Astrocyte (in vitro differentiated cells and primary cell): ENCODE measurements around the gene F5.

Experiments used
- CTCF ChIP-seq: IDR thresholded peaks from 2 replicates; pipeline ENCODE4 v1.5.1; 2011; ENCODE audit warnings: low read depth, mild to moderate bottlenecking, inconsistent platforms, low read length, moderate library complexity; ENCODE audit not compliant: insufficient read depth
- EZH2 ChIP-seq: IDR thresholded peaks from 2 replicates; pipeline ENCODE4 v1.6.1; 2012; ENCODE audit warnings: mild to moderate bottlenecking, low read length, inconsistent platforms; ENCODE audit not compliant: insufficient read depth

- TF ChIP-seq CTCF (no peak), EZH2 (no peak)
Observed at GRCh38 chr1:169472738-169473137, 113.5 kb downstream of the F5 start.
